CD14-positive monocyte (primary cell): ENCODE data around the gene CSMD2. TPM values are rescaled to one million over a fixed set of nuclear protein-coding genes. Genes with fewer than 3 reads are reported as not detected.

ENCODE experiments used
- DNase-seq, 3 donors: peaks; one replicate each; pipeline ENCODE4 v3.0.0-alpha.2; 2011 to 2022
- H2AFZ ChIP-seq: 2 replicates; pipeline ENCODE4 v1.6.0; 2012; ENCODE audit warnings: mild to moderate bottlenecking, low read depth, low read length, inconsistent platforms; ENCODE audit not compliant: insufficient read depth, poor library complexity, severe bottlenecking
- H3K27ac ChIP-seq, 2 donors: 1 replicate in 1 of 2; 2 replicates in 1 of 2; pipeline ENCODE4 v1.5.1; 2012 to 2013; ENCODE audit warnings: low read length in 2 of 2, control low read depth in 1 of 2, inconsistent platforms in 1 of 2, low read depth in 1 of 2, mild to moderate bottlenecking in 1 of 2
- H3K27me3 ChIP-seq, 2 donors: one replicate each; pipeline versions ENCODE4 v1.6.0 to v1.6.1; 2011 to 2013; ENCODE audit warnings: low read length in 2 of 2; ENCODE audit not compliant: control insufficient read depth in 2 of 2, insufficient read depth in 2 of 2
- H3K36me3 ChIP-seq, 2 donors: replicated peaks in 1 of 2; 1 replicate in 1 of 2; 2 replicates in 1 of 2; pipeline versions ENCODE4 v1.5.1 to v1.6.1; 2012 to 2013; ENCODE audit warnings: low read length in 2 of 2, control low read depth in 1 of 2, inconsistent platforms in 1 of 2, mild to moderate bottlenecking in 1 of 2; ENCODE audit not compliant: insufficient read depth in 2 of 2, control insufficient read depth in 1 of 2
- H3K4me1 ChIP-seq, 2 donors: 1 replicate in 1 of 2; 2 replicates in 1 of 2; pipeline versions ENCODE4 v1.5.1 to v1.6.1; 2012 to 2013; ENCODE audit warnings: low read length in 2 of 2, control low read depth in 1 of 2, inconsistent platforms in 1 of 2, mild to moderate bottlenecking in 1 of 2, moderate library complexity in 1 of 2; ENCODE audit not compliant: insufficient read depth in 2 of 2, control insufficient read depth in 1 of 2
- H3K4me2 ChIP-seq: replicated peaks from 2 replicates; pipeline ENCODE3; 2012; ENCODE audit warnings: low read length, moderate library complexity, mild to moderate bottlenecking; ENCODE audit not compliant: poor library complexity, severe bottlenecking; ENCODE audit errors: extremely low read depth
- H3K4me3 ChIP-seq, 3 experiments: fragments of 200-600 bp in 1 of 3; sonication (generic) in 1 of 3; replicated peaks in 1 of 3; 1 replicate in 2 of 3; 2 replicates in 1 of 3; pipeline ENCODE4 v1.5.1; 2011 to 2013; ENCODE audit warnings: low read length in 3 of 3, mild to moderate bottlenecking in 3 of 3, control low read depth in 2 of 3, low read depth in 2 of 3, inconsistent platforms in 1 of 3, moderate library complexity in 1 of 3
- H3K79me2 ChIP-seq: 2 replicates; pipeline ENCODE4 v1.6.0; 2012; ENCODE audit warnings: mild to moderate bottlenecking, control low read depth, inconsistent platforms, low read length, moderate library complexity; ENCODE audit not compliant: insufficient read depth
- H3K9ac ChIP-seq: 2 replicates; pipeline ENCODE4 v1.6.0; 2017; ENCODE audit warnings: low read length, mild to moderate bottlenecking; ENCODE audit not compliant: insufficient read depth, poor library complexity, severe bottlenecking
- H3K9me3 ChIP-seq, 2 donors: replicated peaks in 1 of 2; 1 replicate in 1 of 2; 2 replicates in 1 of 2; pipeline versions ENCODE4 v1.5.1 to v1.6.1; 2012 to 2013; ENCODE audit warnings: low read length in 2 of 2, control low read depth in 1 of 2; ENCODE audit not compliant: control insufficient read depth in 1 of 2, insufficient read depth in 1 of 2
- H4K20me1 ChIP-seq: 2 replicates; pipeline ENCODE4 v1.6.0; 2012; ENCODE audit warnings: mild to moderate bottlenecking, low read length, control low read depth, moderate library complexity; ENCODE audit not compliant: insufficient read depth
- H3K27ac Mint-ChIP-seq, 7 donors: one replicate each; pipeline ENCODE4 v1.8.0; 2020; ENCODE audit warnings: mild to moderate bottlenecking in 7 of 7, mixed read lengths in 7 of 7, moderate library complexity in 6 of 7, inconsistent platforms in 2 of 7
- H3K27me3 Mint-ChIP-seq, 3 donors: one replicate each; pipeline ENCODE4 v1.8.0; 2021 to 2022; ENCODE audit warnings: low read depth in 3 of 3, mild to moderate bottlenecking in 3 of 3, mixed read lengths in 3 of 3, moderate library complexity in 3 of 3, inconsistent platforms in 1 of 3
- H3K36me3 Mint-ChIP-seq, 2 donors: one replicate each; pipeline ENCODE4 v1.8.0; 2020; ENCODE audit warnings: mixed read lengths in 2 of 2, inconsistent platforms in 1 of 2, mild to moderate bottlenecking in 1 of 2
- H3K4me1 Mint-ChIP-seq: one replicate; pipeline ENCODE4 v1.8.0; 2020; ENCODE audit warnings: mild to moderate bottlenecking, mixed read lengths
- H3K4me3 Mint-ChIP-seq, 2 donors: one replicate each; pipeline ENCODE4 v1.8.0; 2020; ENCODE audit warnings: mild to moderate bottlenecking in 2 of 2, mixed read lengths in 2 of 2, moderate library complexity in 1 of 2
- H3K9me3 Mint-ChIP-seq, 7 donors: one replicate each; pipeline ENCODE4 v1.8.0; 2020 to 2022; ENCODE audit warnings: mixed read lengths in 7 of 7, mild to moderate bottlenecking in 6 of 7, moderate library complexity in 6 of 7, inconsistent platforms in 2 of 7
- WGBS: methylation state at CpG from one replicate; pipeline ENCODE4 v1.1.5; 2013; ENCODE audit warnings: missing lambda C conversion rate; ENCODE audit not compliant: insufficient coverage; 5-methylcytosine and 5-hydroxymethylcytosine counted together
- intact Hi-C, 2 donors: fragments of 100-400 bp; cut with micrococcal nuclease; formaldehyde crosslinking; loops; one replicate each; pipeline versions ENCODE4 v1.15.0 to v1.15.1; 2023
- polyA plus RNA-seq, 3 donors: library from polyadenylated mRNA; depleted of rRNA in 1 of 3; unstranded in 2 of 3; stranded (reverse) in 1 of 3; fragments of 300-500 nt in 2 of 3; fragments of >200 nt in 1 of 3; fragmentation: Illumina TruSeq in 2 of 3; gene quantifications; 1 replicate in 2 of 3; 2 replicates in 1 of 3; pipeline ENCODE4 v1.2.3, GENCODE V29; 2012 to 2021
- TF ChIP-seq, protein P1 (sequence below): fragments of 200-600 bp; IDR thresholded peaks from one replicate; pipeline ENCODE4 v1.8.0; 2022; ENCODE audit warnings: antibody characterized with exemption, mild to moderate bottlenecking

CSMD2 gene
- polyA plus RNA-seq, 3 donors, result 0.04 TPM; not detected in 2

DNA sequence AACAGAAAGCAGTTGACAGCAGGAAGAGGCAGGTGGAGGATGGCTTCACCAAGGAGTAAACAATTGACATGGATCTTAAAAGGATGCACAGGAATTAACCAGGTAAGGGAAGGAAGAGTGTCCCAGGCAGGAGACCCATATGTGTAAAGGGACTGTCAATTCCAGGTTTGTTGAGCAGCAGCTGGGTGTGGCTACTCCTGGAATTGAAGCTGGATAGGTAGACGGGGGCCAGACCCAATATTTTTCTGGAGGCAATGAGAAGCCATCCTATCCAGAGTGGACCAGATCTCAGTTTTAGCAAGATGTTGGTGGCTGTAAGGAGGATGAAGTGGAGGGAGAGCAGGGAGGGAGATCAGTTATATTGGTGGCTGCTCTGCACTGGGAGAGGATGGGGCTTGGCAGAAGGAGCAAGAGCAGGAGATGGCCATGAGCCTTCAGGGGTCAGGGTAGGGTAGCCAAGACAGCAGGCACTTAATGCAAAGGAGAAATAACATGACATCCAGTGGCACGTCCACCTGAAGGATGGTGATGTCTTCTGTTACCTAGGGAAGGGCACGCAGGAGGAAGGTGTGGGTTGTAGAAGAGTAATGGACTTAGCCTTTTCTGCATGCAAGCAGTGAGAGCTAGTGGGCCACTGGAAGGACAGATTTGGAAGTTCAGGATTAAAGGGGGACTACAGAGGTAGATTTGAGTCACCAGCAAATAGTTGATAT is 447.9 kb downstream of the CSMD2 start:
- H2AFZ ChIP-seq, result no peak overlapping the region
- no peaks in the 10 kb centered on the region for H3K36me3 Mint-ChIP-seq
- H3K27me3 ChIP-seq, result no peaks in the 10 kb centered on the region
- no peaks in the 10 kb centered on the region for H4K20me1 ChIP-seq
- no peaks in the 10 kb centered on the region for H3K4me1 ChIP-seq
- H3K9me3 ChIP-seq, result no peaks in the 10 kb centered on the region
- TF ChIP-seq, protein P1, sequence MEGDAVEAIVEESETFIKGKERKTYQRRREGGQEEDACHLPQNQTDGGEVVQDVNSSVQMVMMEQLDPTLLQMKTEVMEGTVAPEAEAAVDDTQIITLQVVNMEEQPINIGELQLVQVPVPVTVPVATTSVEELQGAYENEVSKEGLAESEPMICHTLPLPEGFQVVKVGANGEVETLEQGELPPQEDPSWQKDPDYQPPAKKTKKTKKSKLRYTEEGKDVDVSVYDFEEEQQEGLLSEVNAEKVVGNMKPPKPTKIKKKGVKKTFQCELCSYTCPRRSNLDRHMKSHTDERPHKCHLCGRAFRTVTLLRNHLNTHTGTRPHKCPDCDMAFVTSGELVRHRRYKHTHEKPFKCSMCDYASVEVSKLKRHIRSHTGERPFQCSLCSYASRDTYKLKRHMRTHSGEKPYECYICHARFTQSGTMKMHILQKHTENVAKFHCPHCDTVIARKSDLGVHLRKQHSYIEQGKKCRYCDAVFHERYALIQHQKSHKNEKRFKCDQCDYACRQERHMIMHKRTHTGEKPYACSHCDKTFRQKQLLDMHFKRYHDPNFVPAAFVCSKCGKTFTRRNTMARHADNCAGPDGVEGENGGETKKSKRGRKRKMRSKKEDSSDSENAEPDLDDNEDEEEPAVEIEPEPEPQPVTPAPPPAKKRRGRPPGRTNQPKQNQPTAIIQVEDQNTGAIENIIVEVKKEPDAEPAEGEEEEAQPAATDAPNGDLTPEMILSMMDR, result no peak
- no peaks in the 10 kb centered on the region for H3K9me3 Mint-ChIP-seq
- H3K4me1 Mint-ChIP-seq, result no peaks in the 10 kb centered on the region
- no peak overlapping the region for H3K9ac ChIP-seq
- H3K36me3 ChIP-seq, result no peaks in the 10 kb centered on the region
- intact Hi-C loops, result no loop called here
- no peak overlapping the region for H3K27ac Mint-ChIP-seq
- no peaks in the 10 kb centered on the region for H3K79me2 ChIP-seq
- H3K4me3 Mint-ChIP-seq, result no peak overlapping the region
- no peak overlapping the region for H3K27ac ChIP-seq
- WGBS, result 87% methylated on average over 2 of the region's 3 CpGs
- H3K4me3 ChIP-seq, result no peak overlapping the region
- H3K27me3 Mint-ChIP-seq, result peaks cover 0 to 5% (median 0%) of the 10 kb centered on the region in 3 donors
- DNase-seq, result no peak
- H3K4me2 ChIP-seq, result no peak overlapping the region

DNA sequence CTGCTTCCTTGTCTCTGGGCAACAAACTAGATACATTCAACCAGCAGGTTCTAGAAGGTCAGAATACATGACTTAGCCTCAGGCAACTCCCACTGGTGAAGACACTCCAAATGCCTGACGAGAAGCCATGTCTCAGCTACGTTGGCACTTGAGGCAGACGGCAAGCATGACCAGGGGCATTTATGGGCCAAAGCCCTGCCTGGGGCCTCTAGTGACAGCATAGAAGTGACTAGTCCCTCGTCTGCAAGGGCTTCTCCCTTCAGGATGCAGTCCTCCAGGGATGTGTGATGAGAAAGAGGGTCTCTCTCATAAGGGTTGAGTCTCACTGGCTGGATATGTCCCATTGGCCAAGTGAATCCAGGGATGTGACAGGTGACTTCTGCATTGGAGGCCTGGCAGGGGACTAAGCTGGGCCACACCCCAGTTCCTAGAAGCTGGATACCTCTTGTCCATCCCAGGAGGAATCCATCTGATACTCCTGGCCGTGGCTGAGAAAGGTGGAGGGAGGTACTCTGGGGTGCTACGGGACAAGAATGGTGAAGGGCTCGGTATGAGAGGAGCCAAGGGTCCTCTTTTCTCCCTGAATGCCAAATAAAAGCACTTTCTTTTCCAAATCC is 449.7 kb downstream of the CSMD2 start:
- intact Hi-C loops, result no loop called here
- Mint-ChIP-seq H3K9me3 (peaks cover 0 to 2% (median 0%) of the 10 kb centered on the region in 7 donors), H3K27ac (no peak overlapping the region), H3K27me3 (peaks cover 0 to 9% (median 5%) of the 10 kb centered on the region in 3 donors), H3K4me1 (no peaks in the 10 kb centered on the region), H3K36me3 (no peaks in the 10 kb centered on the region), H3K4me3 (no peak overlapping the region)
- Histone ChIP-seq H4K20me1 (no peaks in the 10 kb centered on the region), H3K4me2 (no peak overlapping the region), H3K27me3 (no peaks in the 10 kb centered on the region), H3K27ac (no peak overlapping the region), H2AFZ (no peak overlapping the region), H3K36me3 (no peaks in the 10 kb centered on the region), H3K9me3 (no peaks in the 10 kb centered on the region), H3K9ac (no peak overlapping the region), H3K4me1 (no peaks in the 10 kb centered on the region), H3K79me2 (no peaks in the 10 kb centered on the region), H3K4me3 (no peak overlapping the region)
- WGBS, result 96% methylated on average over 4 of the region's 7 CpGs
- TF ChIP-seq, protein P1, result no peak
- no peak for DNase-seq
